GM18867 (cell line): ENCODE data around the gene SCAANT1.

Experiments
- ATAC-seq: cut with Tn5 transposase; IDR thresholded peaks from one replicate; pipeline ENCODE4 v1.9.1; 2021; ENCODE audit warnings: mild to moderate bottlenecking, moderate library complexity; ENCODE audit not compliant: unreplicated experiment

Gene SCAANT1

GRCh38 chr3:63864008-63864964 lies 47.9 kb downstream of the SCAANT1 start:
- ATAC-seq: peak; percentile 57

- ATAC-seq: peak; percentile 80
Observed at GRCh38 chr3:63863150-63864007, 48.8 kb downstream of the SCAANT1 start, which contains the start of the genes ATXN7 and THOC7. TSS of gene ATXN7 (plus strand) at chr3:63863867. CDS start at chr3:63912599, 48,732 bp downstream. TSS of gene THOC7 (minus strand) at chr3:63863805. CDS start at chr3:63863790, 15 bp downstream.

- no peak for ATAC-seq
Observed at GRCh38 chr3:63862804-63863149, 49.4 kb downstream of the SCAANT1 start.
